H9 (cell line): ENCODE results near the gene FOXP2. TPM values are rescaled to one million over a fixed set of nuclear protein-coding genes. Genes with fewer than 3 reads are reported as not detected.
A peak's percentile ranks its signal among the peaks of the same experiment; 100 is the strongest.

Source experiments
- DNase-seq: peaks from one replicate; pipeline ENCODE4 v3.0.0-alpha.2; 2017
- H2AFZ ChIP-seq: one replicate; pipeline ENCODE4 v1.6.1; 2013; ENCODE audit warnings: mild to moderate bottlenecking, low read length, control low read depth, moderate library complexity
- H2AK5ac ChIP-seq: 2 replicates; pipeline ENCODE4 v1.6.1; 2013; ENCODE audit warnings: low read length, control low read depth, mixed read lengths; ENCODE audit not compliant: insufficient read length
- H2BK120ac ChIP-seq: one replicate; pipeline ENCODE4 v1.6.1; 2013; ENCODE audit warnings: low read depth, mild to moderate bottlenecking, low read length, control low read depth, inconsistent platforms; ENCODE audit not compliant: poor library complexity, severe bottlenecking
- H2BK12ac ChIP-seq: 2 replicates; pipeline ENCODE4 v1.6.1; 2013; ENCODE audit warnings: low read length, control low read depth, mixed read lengths, low read depth; ENCODE audit not compliant: insufficient read length
- H2BK15ac ChIP-seq: 2 replicates; pipeline ENCODE4 v1.6.1; 2013; ENCODE audit warnings: low read depth, low read length, control low read depth
- H2BK20ac ChIP-seq: one replicate; pipeline ENCODE4 v1.6.1; 2013; ENCODE audit warnings: low read depth, mild to moderate bottlenecking, low read length, control low read depth, inconsistent platforms; ENCODE audit not compliant: poor library complexity, severe bottlenecking
- H2BK5ac ChIP-seq: 2 replicates; pipeline ENCODE4 v1.6.1; 2013; ENCODE audit warnings: low read length, control low read depth, mixed read lengths; ENCODE audit not compliant: insufficient read length
- H3K14ac ChIP-seq: 2 replicates; pipeline ENCODE4 v1.6.1; 2013; ENCODE audit warnings: low read length, control low read depth; ENCODE audit not compliant: insufficient read depth
- H3K18ac ChIP-seq: 2 replicates; pipeline ENCODE4 v1.6.1; 2013; ENCODE audit warnings: low read depth, mild to moderate bottlenecking, mixed read lengths, low read length, control low read depth; ENCODE audit not compliant: insufficient read length
- H3K23ac ChIP-seq: 2 replicates; pipeline ENCODE4 v1.6.1; 2013; ENCODE audit warnings: low read length, control low read depth, mixed read lengths, low read depth; ENCODE audit not compliant: insufficient read length
- H3K23me2 ChIP-seq: 2 replicates; pipeline ENCODE4 v1.6.1; 2013; ENCODE audit warnings: low read depth, mild to moderate bottlenecking, mixed read lengths, low read length, control low read depth; ENCODE audit not compliant: insufficient read length, poor library complexity, severe bottlenecking
- H3K27ac ChIP-seq: 2 replicates; pipeline ENCODE4 v1.5.1; 2013; ENCODE audit warnings: low read length, control low read depth, mixed read lengths, low read depth; ENCODE audit not compliant: insufficient read length
- H3K27me3 ChIP-seq: 2 replicates; pipeline ENCODE4 v1.6.1; 2013; ENCODE audit warnings: low read length, control low read depth, inconsistent platforms; ENCODE audit not compliant: insufficient read depth
- H3K4ac ChIP-seq: 2 replicates; pipeline ENCODE4 v1.6.1; 2013; ENCODE audit warnings: low read depth, mild to moderate bottlenecking, control low read depth, inconsistent platforms, low read length, moderate library complexity
- H3K4me1 ChIP-seq: 2 replicates; pipeline ENCODE4 v1.6.1; 2013; ENCODE audit warnings: low read length, control low read depth, inconsistent platforms; ENCODE audit not compliant: insufficient read depth
- H3K4me2 ChIP-seq: 2 replicates; pipeline ENCODE4 v1.6.1; 2013; ENCODE audit warnings: low read length, control low read depth, mixed read lengths; ENCODE audit not compliant: insufficient read length, insufficient read depth
- H3K56ac ChIP-seq: 2 replicates; pipeline ENCODE4 v1.6.1; 2013; ENCODE audit warnings: low read depth, mild to moderate bottlenecking, mixed read lengths, low read length, control low read depth; ENCODE audit not compliant: insufficient read length
- H3K79me1 ChIP-seq: 2 replicates; pipeline ENCODE4 v1.6.1; 2013; ENCODE audit warnings: low read depth, mild to moderate bottlenecking, moderate library complexity, low read length, control low read depth, inconsistent platforms; ENCODE audit not compliant: insufficient read depth, poor library complexity, severe bottlenecking
- H3K79me2 ChIP-seq: 2 replicates; pipeline ENCODE4 v1.6.1; 2013; ENCODE audit warnings: low read length, control low read depth, inconsistent platforms; ENCODE audit not compliant: insufficient read depth
- H3K9ac ChIP-seq: 2 replicates; pipeline ENCODE4 v1.6.1; 2013; ENCODE audit warnings: low read length, control low read depth, mixed read lengths; ENCODE audit not compliant: insufficient read length; ENCODE audit errors: extremely low read depth
- H3K9me3 ChIP-seq: one replicate; pipeline ENCODE4 v1.6.1; 2013; ENCODE audit warnings: low read depth, low read length, inconsistent platforms; ENCODE audit not compliant: control insufficient read depth
- H3T11ph ChIP-seq: one replicate; pipeline ENCODE4 v1.6.1; 2013; ENCODE audit warnings: mild to moderate bottlenecking, low read length, control low read depth, inconsistent platforms
- H4K20me1 ChIP-seq: one replicate; pipeline ENCODE4 v1.6.1; 2013; ENCODE audit not compliant: control insufficient read depth, insufficient read length, insufficient read depth
- H4K5ac ChIP-seq: 2 replicates; pipeline ENCODE4 v1.6.1; 2013; ENCODE audit warnings: low read depth, mild to moderate bottlenecking, mixed read lengths, low read length, control low read depth; ENCODE audit not compliant: insufficient read length
- H4K8ac ChIP-seq: replicated peaks from 2 replicates; pipeline ENCODE4 v1.6.1; 2013; ENCODE audit warnings: low read length, control low read depth, mixed read lengths, low read depth; ENCODE audit not compliant: insufficient read length
- H4K91ac ChIP-seq: 2 replicates; pipeline ENCODE4 v1.6.1; 2013; ENCODE audit warnings: low read depth, mild to moderate bottlenecking, moderate library complexity, mixed read lengths, low read length, control low read depth; ENCODE audit not compliant: insufficient read length
- H3K27ac Mint-ChIP-seq, 3 experiments: 2 replicates in 2 of 3; 3 replicates in 1 of 3; pipeline ENCODE4 v1.8.0; 2020 to 2021; ENCODE audit warnings: mixed read lengths in 3 of 3, mild to moderate bottlenecking in 1 of 3, moderate library complexity in 1 of 3
- H3K27me3 Mint-ChIP-seq: 2 replicates; pipeline ENCODE4 v1.8.0; 2021; ENCODE audit warnings: low read depth, mild to moderate bottlenecking, moderate library complexity, mixed read lengths
- H3K36me3 Mint-ChIP-seq, 3 experiments: 2 replicates in 2 of 3; 3 replicates in 1 of 3; pipeline ENCODE4 v1.8.0; 2020 to 2021; ENCODE audit warnings: low read depth in 3 of 3, mixed read lengths in 3 of 3; ENCODE audit not compliant: insufficient read depth in 1 of 3
- H3K4me1 Mint-ChIP-seq, 2 experiments: 2 replicates each; pipeline ENCODE4 v1.8.0; 2020; ENCODE audit warnings: mixed read lengths in 2 of 2
- H3K4me3 Mint-ChIP-seq, 2 experiments: 2 replicates in 1 of 2; 3 replicates in 1 of 2; pipeline ENCODE4 v1.8.0; 2020 to 2021; ENCODE audit warnings: mild to moderate bottlenecking in 2 of 2, mixed read lengths in 2 of 2, moderate library complexity in 1 of 2
- H3K9me3 Mint-ChIP-seq, 2 experiments: 2 replicates in 1 of 2; 3 replicates in 1 of 2; pipeline ENCODE4 v1.8.0; 2020; ENCODE audit warnings: mild to moderate bottlenecking in 2 of 2, mixed read lengths in 2 of 2, moderate library complexity in 1 of 2
- CTCF ChIP-seq: fragments of 200-600 bp; sonication (generic); conservative IDR thresholded peaks from 3 replicates; pipeline ENCODE4 v1.8.0; 2021; ENCODE audit warnings: antibody characterized with exemption, mild to moderate bottlenecking
- WGBS: extraction: QIAGEN DNeasy Blood & Tissue Kit; methylation state at CpG from one replicate; pipeline ENCODE4 v1.1.7; 2013; ENCODE audit warnings: missing lambda C conversion rate, low lambda C conversion rate, mixed read lengths; ENCODE audit not compliant: insufficient read length; ENCODE audit errors: extremely low coverage; 5-methylcytosine and 5-hydroxymethylcytosine counted together
- total RNA-seq: library from RNA; stranded (reverse); gene quantifications from 2 replicates; pipeline ENCODE4 v1.2.1, GENCODE V29; 2021

The FOXP2 gene
- total RNA-seq, 1 experiment from 2014 or later: not detected

GRCh38 chr7:114663502-114663901 lies 248.9 kb downstream of the FOXP2 start:
- Mint-ChIP-seq H3K27ac (no peak overlapping the region), H3K4me1 (peaks cover 24 to 30% of the 10 kb centered on the region in 2 experiments), H3K9me3 (no peaks in the 10 kb centered on the region), H3K36me3 (no peaks in the 10 kb centered on the region), H3K4me3 (no peak overlapping the region), H3K27me3 (no peaks in the 10 kb centered on the region)
- Histone ChIP-seq H3K23me2 (no peaks in the 10 kb centered on the region), H3K23ac (no peak overlapping the region), H2BK120ac (no peak overlapping the region), H3K27ac (no peak overlapping the region), H4K91ac (no peak overlapping the region), H3K4me1 (peaks cover 6% of the 10 kb centered on the region), H2AK5ac (no peak overlapping the region), H2BK15ac (no peak overlapping the region), H2BK12ac (no peak overlapping the region), H3K9me3 (no peaks in the 10 kb centered on the region), H2AFZ (no peak overlapping the region), H3K14ac (no peak overlapping the region), H4K8ac (no peak overlapping the region), H3K56ac (no peak overlapping the region), H3K27me3 (no peaks in the 10 kb centered on the region), H3K18ac (no peak overlapping the region), H4K20me1 (no peaks in the 10 kb centered on the region), H2BK20ac (no peak overlapping the region), H4K5ac (no peak overlapping the region), H3K9ac (no peak overlapping the region), H3K79me1 (no peaks in the 10 kb centered on the region), H3K79me2 (no peaks in the 10 kb centered on the region), H2BK5ac (no peak overlapping the region), H3K4me2 (no peak overlapping the region), H3K4ac (no peak overlapping the region), H3T11ph (no peak overlapping the region)
- no CpG with 5 or more reads among the region's 1 CpG for WGBS
- peak; percentile 62 for TF ChIP-seq CTCF
- no peak for DNase-seq
